RWPE1 (cell line): ENCODE measurements around the gene SORBS1.

ENCODE experiments used
- CTCF ChIA-PET: fragments of 350-600 bp; sonication (Branson Sonifier 250); formaldehyde crosslinking; extraction: SDS; loops from one replicate; lab custom pipeline; 2021; lab: Yijun Ruan, JAX
- POLR2A ChIA-PET: fragments of 400-600 bp; formaldehyde crosslinking; extraction: SDS; loops from one replicate; lab custom pipeline; 2020; ENCODE audit warnings: antibody characterized with exemption; ENCODE audit not compliant: low non-redundant PET; lab: Yijun Ruan, JAX
- DNase-seq: peaks from one replicate; pipeline ENCODE4 v3.0.0; 2012; ENCODE audit warnings: low spot score
- H3K27ac ChIP-seq: fragments of 450-650 bp; 2 replicates; pipeline ENCODE4 v1.5.1; 2017
- CTCF ChIP-seq: fragments of 450-650 bp; conservative IDR thresholded peaks from 2 replicates; pipeline ENCODE4 v1.5.1; 2017; ENCODE audit warnings: low read depth, mild to moderate bottlenecking

The SORBS1 gene

GRCh38 chr10:95275726-95276366 lies 285.3 kb downstream of the SORBS1 start:
- POLR2A ChIA-PET, result interaction anchor here (1.1 kb wide), 1 partner anchor 16 kb away, joined by 3 read pairs; no protein-coding TSS in a partner anchor
- H3K27ac ChIP-seq, result peak overlapping the region; percentile 94

DNA sequence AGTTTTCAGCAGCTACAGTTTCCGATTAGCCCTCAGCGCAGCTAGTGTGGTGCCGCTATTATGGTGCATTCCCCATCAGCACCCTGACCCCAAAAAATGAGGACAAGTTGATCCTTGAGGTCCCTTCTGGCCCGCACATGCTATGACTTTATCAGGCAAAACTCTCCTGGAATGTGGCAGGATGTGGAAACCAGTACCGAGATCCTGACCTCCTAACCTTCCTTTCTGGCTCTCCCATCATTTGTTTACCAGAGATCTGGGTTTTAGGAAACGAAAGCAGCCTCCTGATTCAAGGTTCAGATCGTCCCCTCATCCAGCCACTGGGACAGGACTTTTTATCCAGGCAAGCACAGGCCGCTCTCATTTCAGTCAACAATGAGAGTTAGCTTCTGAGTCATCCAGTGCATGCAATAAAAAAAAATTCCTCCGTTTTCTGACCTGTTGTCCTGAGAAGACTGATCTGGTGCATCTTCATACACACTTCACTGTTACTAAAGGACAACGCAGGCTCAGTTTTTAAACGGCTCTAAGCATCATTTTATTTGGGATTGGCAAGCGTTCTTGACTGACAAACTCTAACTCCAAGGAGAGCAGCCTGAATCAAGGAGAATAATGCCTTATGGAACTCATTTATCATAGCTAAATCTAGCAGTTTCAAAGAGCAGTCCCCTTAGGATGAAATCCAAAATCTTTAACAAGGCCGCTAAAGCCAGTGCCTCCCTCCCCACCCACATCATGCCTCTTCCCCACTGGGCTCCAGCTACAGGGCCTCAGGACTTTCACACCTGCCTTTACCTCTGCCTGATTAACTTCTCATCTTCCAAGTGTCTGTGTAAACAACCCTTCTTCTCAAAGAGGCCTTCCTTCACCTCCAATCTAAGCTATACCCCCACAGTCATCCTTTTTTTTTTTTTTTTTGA lies 287.5 kb downstream of the SORBS1 start:
- CTCF ChIA-PET, result interaction anchor here (0.6 to 0.7 kb wide), 5 partner anchors 24 to 72 kb away, joined by 3 to 6 read pairs (median 4); no protein-coding TSS in a partner anchor
- peak overlapping the region; percentile 97 for H3K27ac ChIP-seq
- peak; percentile 82 for DNase-seq
- POLR2A ChIA-PET, result interaction anchor here (0.7 kb wide), 1 partner anchor 9 kb away, joined by 3 read pairs; no protein-coding TSS in a partner anchor
- TF ChIP-seq CTCF, result no peak

More at GRCh38 chr10:95275726-95276366, 285.3 kb downstream of the SORBS1 start:
- CTCF ChIA-PET, result interaction anchor here (0.6 to 1.1 kb wide), 3 partner anchors 30 to 88 kb away, joined by 4 to 8 read pairs (median 4); no protein-coding TSS in a partner anchor
- peak; percentile 76 for DNase-seq
- TF ChIP-seq CTCF, result no peak

GRCh38 chr10:95268438-95268837 lies 292.7 kb downstream of the SORBS1 start:
- CTCF ChIA-PET, result no interaction called here
- H3K27ac ChIP-seq, result peak overlapping the region; percentile 70
- DNase-seq, result no peak
- POLR2A ChIA-PET, result no interaction called here
- no peak for TF ChIP-seq CTCF

DNA sequence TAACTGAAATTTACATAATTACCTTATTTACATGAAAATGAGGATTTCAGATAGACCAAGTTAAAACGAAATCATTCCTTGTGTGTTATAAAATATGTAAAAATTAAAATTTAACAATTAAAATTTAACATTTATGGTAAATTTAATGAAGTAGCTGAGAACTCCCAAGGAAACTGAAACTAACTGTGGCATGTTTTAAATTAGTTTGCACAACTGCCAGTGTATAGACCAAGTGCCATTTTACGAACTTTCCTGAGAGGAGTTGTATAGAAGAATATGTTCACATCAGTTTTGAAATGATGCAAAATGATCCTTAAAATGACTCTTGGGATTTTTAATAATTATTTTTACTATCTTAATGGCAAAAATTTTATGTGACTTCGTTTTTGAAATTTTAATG lies 293.9 kb downstream of the SORBS1 start:
- TF ChIP-seq CTCF, result no peak
- ChIA-PET CTCF (no interaction called here), POLR2A (no interaction called here)
- no peak overlapping the region for H3K27ac ChIP-seq
- no peak for DNase-seq

GRCh38 chr10:95266674-95267095 lies 294.5 kb downstream of the SORBS1 start:
- H3K27ac ChIP-seq, result no peak overlapping the region
- peak; percentile 97 for DNase-seq
- ChIA-PET CTCF (no interaction called here), POLR2A (no interaction called here)
- TF ChIP-seq CTCF, result no peak

DNA sequence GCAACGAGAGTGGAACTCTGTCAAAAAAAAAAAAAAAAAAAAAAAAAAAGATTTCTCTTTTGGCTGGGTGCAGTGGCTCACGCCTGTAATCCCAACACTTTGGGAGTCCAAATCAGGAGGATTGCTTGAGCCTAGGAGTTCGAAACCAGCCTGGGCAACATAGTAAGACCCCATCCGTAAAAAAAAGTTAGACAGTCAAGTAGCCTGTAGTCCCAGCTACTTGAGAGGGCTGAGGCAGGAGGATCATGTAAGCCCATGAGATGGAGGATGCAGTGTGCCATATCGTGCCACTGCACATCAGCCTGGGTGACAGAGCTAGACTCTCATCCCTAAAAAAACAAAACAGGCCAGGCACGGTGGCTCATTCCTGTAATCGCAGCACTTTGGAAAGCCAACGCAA lies 295.6 kb downstream of the SORBS1 start:
- TF ChIP-seq CTCF, result no peak
- H3K27ac ChIP-seq, result peak overlapping the region; percentile 68
- ChIA-PET POLR2A (interaction anchor here (0.7 kb wide), 1 partner anchor 23 kb away, joined by 5 read pairs; no protein-coding TSS in a partner anchor), CTCF (interaction anchor here (0.5 kb wide), 1 partner anchor 18 kb away, joined by 3 read pairs; no protein-coding TSS in a partner anchor)
- DNase-seq, result no peak
